MV-4-11 (cell line): Measurements from ENCODE around the gene CYYR1.

ENCODE experiments used
- DNase-seq: peaks from one replicate; lab custom pipeline; 2025; lab: John Stamatoyannopoulos, UW

CYYR1 gene

DNA sequence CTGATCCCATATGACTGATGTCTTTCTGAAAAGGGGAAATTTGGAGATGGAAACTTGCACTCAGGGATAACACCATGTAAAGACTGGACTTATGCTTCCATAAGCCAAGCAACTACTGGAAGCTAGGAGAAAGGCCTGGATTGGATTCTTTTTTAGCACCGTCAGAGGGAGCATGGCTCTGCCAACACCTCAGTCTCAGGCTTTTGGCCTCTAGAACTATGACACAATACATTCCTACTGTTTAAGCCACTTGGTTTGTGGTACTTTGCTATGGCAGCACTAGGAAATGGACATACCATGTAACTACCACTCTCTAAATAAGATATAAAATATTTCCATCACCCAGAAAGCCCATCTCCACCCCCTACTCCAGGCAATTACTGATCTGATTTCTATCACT, 139.7 kb downstream of the CYYR1 start:
- DNase-seq: no peak

DNA sequence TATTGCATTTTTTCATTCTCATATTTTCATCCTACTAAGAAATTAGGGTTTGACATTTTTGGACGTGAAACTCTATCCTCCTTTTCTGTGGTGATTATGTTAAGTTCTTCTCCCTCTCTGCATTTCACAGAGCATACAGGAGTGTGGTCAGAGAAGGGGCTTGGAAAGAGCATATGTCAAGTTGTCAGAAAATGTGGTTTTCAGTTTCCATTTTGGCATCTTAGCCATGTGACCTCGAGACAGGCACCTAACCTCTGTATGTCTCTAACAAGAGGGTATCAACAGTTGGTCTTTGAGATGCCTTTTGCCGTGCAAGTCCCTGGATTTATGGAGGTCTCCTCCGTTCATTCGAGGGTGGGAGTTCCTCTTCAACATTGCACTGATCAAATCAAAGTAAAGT, 140.7 kb downstream of the CYYR1 start:
- DNase-seq: peak; percentile 71

DNA sequence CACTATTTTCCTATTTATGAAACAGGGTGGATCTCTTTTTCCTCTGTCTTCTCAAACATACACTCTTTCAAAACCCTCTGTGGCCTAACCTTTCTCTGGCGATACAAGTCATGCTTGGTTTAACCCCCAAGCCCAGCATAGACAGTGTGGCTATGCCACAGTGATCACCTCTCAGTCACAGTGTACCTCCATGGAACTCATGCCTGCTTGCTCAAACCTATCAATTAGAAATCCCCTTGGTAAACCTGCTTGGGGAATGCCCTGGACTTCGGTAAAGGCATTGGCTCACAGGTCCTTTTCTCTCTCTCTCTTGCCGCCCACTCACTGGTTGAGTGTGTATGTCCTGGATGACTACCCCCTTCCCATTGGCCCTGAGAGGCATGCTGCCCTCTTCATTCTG, 147.5 kb downstream of the CYYR1 start:
- no peak for DNase-seq

DNA sequence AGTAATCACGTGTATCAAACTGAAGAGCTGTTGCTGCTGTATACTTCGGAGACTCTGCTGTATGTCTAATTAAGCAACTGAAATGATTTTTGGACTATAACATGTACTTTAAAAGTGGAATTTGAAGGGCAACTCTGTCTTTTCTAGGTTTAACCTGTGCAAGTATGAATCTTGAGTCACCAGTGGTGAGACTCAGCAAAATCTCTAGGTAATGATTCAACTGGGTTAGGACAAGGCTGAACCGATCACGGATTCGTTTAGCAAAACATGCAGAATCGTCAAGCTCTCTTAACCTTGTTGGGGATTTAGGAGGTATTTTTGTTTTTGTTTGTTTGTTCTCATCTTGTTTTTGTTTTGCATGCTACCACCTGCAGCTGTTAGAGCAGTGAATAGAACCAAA, 149.6 kb downstream of the CYYR1 start:
- no peak for DNase-seq

GRCh38 chr21:26422706-26423105, 150.4 kb downstream of the CYYR1 start:
- DNase-seq: no peak

DNA sequence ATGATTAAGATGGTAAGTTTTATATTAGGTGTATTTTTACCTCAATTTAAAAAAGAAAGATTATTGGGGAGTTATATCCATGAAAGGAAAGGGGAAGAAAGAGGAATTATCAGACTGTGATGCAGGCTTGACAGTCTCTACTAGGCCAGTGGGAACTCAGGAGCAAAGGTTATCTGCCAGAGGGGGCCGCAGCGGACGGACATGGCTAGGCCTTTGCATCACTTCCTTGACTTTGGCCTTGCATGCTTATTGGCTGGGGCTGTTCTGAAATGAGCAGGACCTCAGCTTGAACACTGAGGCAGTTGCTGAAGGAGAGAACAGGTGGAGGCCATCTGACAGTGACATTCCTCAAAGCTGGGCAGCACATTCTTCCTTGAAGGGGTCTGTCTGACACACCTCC, 150.9 kb downstream of the CYYR1 start:
- no peak for DNase-seq

DNA sequence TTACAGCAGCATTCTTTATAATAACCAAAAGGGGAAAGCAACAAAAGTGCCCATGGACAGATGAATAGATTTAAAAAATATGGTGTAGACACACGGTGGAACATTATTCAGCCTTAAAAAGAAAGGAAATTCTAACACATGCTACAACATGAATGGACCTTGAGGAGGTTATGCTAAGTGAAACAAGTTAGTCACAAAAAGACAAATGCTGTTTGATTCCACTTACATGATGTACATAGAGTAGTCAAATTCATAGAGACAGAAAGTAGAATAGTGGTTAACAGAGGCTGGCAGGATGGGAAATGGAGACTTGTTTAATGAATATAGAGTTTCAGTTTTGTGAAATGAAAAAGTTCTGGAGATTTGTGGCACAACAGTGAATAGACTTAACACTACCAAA, 151.4 kb downstream of the CYYR1 start:
- no peak for DNase-seq
